H1 (cell line): ENCODE results near the gene CSNK1G3. TPM values are rescaled to one million over a fixed set of nuclear protein-coding genes. Genes with fewer than 3 reads are reported as not detected.

ENCODE experiments used
- CTCF ChIA-PET: fragments of 300-600 bp; sonication (Branson Sonifier 250); formaldehyde crosslinking; loops from one replicate; lab custom pipeline; 2021; ENCODE audit not compliant: partially characterized antibody; lab: Charles Lee
- POLR2A ChIA-PET: fragments of 300-600 bp; sonication (Branson Sonifier 250); formaldehyde crosslinking; loops from one replicate; lab custom pipeline; 2021; ENCODE audit warnings: inconsistent platforms; ENCODE audit not compliant: partially characterized antibody; lab: Charles Lee
- DNase-seq, 2 experiments: peaks; one replicate each; pipeline versions ENCODE4 v3.0.0 to v3.0.0-alpha.2; 2010 to 2022; ENCODE audit warnings: low spot score in 2 of 2, low read depth in 1 of 2, mixed read lengths in 1 of 2
- FAIRE-seq: peaks from 2 replicates; lab custom pipeline; 2011; peaks lifted over from hg19 to GRCh38; lab: Jason Lieb, UNC
- H2AFZ ChIP-seq: 2 replicates; pipeline ENCODE4 v1.8.1; 2012; ENCODE audit warnings: low read length, inconsistent platforms
- H2AK5ac ChIP-seq: 2 replicates; pipeline ENCODE4 v1.6.1; 2013; ENCODE audit warnings: low read depth, low read length
- H2BK120ac ChIP-seq: replicated peaks from 2 replicates; pipeline ENCODE3; 2013; ENCODE audit warnings: low read depth, low read length, inconsistent platforms
- H2BK12ac ChIP-seq: 2 replicates; pipeline ENCODE4 v1.6.1; 2013; ENCODE audit warnings: low read depth, low read length
- H2BK15ac ChIP-seq: 2 replicates; pipeline ENCODE4 v1.6.1; 2013; ENCODE audit warnings: low read length
- H2BK20ac ChIP-seq: 2 replicates; pipeline ENCODE4 v1.6.1; 2013; ENCODE audit warnings: low read length
- H2BK5ac ChIP-seq: 2 replicates; pipeline ENCODE4 v1.6.1; 2013; ENCODE audit warnings: low read depth, low read length
- H3K14ac ChIP-seq: 2 replicates; pipeline ENCODE4 v1.6.1; 2013; ENCODE audit warnings: inconsistent platforms; ENCODE audit not compliant: insufficient read length
- H3K18ac ChIP-seq: 2 replicates; pipeline ENCODE4 v1.6.1; 2013; ENCODE audit warnings: low read length; ENCODE audit errors: extremely low read depth
- H3K23ac ChIP-seq: 2 replicates; pipeline ENCODE4 v1.6.1; 2013; ENCODE audit warnings: inconsistent platforms; ENCODE audit not compliant: insufficient read length
- H3K23me2 ChIP-seq: 2 replicates; pipeline ENCODE4 v1.6.1; 2013; ENCODE audit warnings: low read depth, low read length
- H3K27ac ChIP-seq: 2 replicates; pipeline ENCODE4 v1.6.1; 2011; ENCODE audit warnings: low read depth, low read length, inconsistent platforms
- H3K27me3 ChIP-seq, 4 experiments: replicated peaks in 1 of 4; 1 replicate in 1 of 4; 2 replicates in 3 of 4; pipeline versions ENCODE4 v1.6.1 to v1.8.1; 2011 to 2013; ENCODE audit warnings: low read length in 3 of 4, mild to moderate bottlenecking in 3 of 4, inconsistent platforms in 2 of 4, mixed read lengths in 2 of 4, moderate library complexity in 1 of 4; ENCODE audit not compliant: control insufficient read depth in 3 of 4, insufficient read depth in 3 of 4; ENCODE audit errors: extremely low read depth in 1 of 4
- H3K36me3 ChIP-seq, 4 experiments: 2 replicates each; pipeline versions ENCODE4 v1.6.1 to v1.8.1; 2011 to 2013; ENCODE audit warnings: mild to moderate bottlenecking in 4 of 4, low read length in 3 of 4, moderate library complexity in 2 of 4, control low read depth in 1 of 4, inconsistent platforms in 1 of 4; ENCODE audit not compliant: insufficient read depth in 4 of 4, control insufficient read depth in 2 of 4
- H3K4ac ChIP-seq: replicated peaks from 2 replicates; pipeline ENCODE3; 2013; ENCODE audit warnings: low read length, low read depth, mixed read lengths, inconsistent platforms; ENCODE audit not compliant: insufficient read length
- H3K4me1 ChIP-seq, 4 experiments: replicated peaks in 1 of 4; 1 replicate in 1 of 4; 2 replicates in 3 of 4; pipeline versions ENCODE4 v1.6.1 to v1.8.1; 2011 to 2013; ENCODE audit warnings: low read length in 3 of 4, inconsistent platforms in 2 of 4, mixed read lengths in 1 of 4; ENCODE audit not compliant: insufficient read depth in 4 of 4, control insufficient read depth in 3 of 4
- H3K4me2 ChIP-seq, 2 experiments: 2 replicates each; pipeline versions ENCODE4 v1.6.1 to v1.8.1; 2011 to 2013; ENCODE audit warnings: low read depth in 2 of 2, low read length in 2 of 2, control low read depth in 1 of 2, inconsistent platforms in 1 of 2, mild to moderate bottlenecking in 1 of 2; ENCODE audit not compliant: insufficient read depth in 1 of 2
- H3K4me3 ChIP-seq, 4 experiments: fragments of 200-600, 300-600 bp in 1 of 4; sonication (generic), shearing (Covaris generic), sonication (Bioruptor Twin) in 1 of 4; 2 replicates each; pipeline versions ENCODE4 v1.5.1 to v1.8.1; 2011 to 2016; ENCODE audit warnings: low read length in 4 of 4, low read depth in 3 of 4, control low read depth in 2 of 4, inconsistent platforms in 2 of 4, mild to moderate bottlenecking in 2 of 4, mixed read lengths in 1 of 4, moderate library complexity in 1 of 4; ENCODE audit not compliant: insufficient read depth in 2 of 4; ENCODE audit errors: extremely low read depth in 1 of 4
- H3K56ac ChIP-seq: replicated peaks from 2 replicates; pipeline ENCODE3; 2013; ENCODE audit warnings: low read depth, mild to moderate bottlenecking, mixed read lengths, low read length, inconsistent platforms; ENCODE audit not compliant: insufficient read length
- H3K79me1 ChIP-seq: 2 replicates; pipeline ENCODE4 v1.6.1; 2013; ENCODE audit warnings: low read depth, low read length, control low read depth
- H3K79me2 ChIP-seq, 2 experiments: 2 replicates each; pipeline versions ENCODE4 v1.6.1 to v1.8.1; 2012 to 2013; ENCODE audit warnings: low read length in 2 of 2, mild to moderate bottlenecking in 2 of 2, inconsistent platforms in 1 of 2; ENCODE audit not compliant: insufficient read depth in 2 of 2, control insufficient read depth in 1 of 2
- H3K9ac ChIP-seq, 4 experiments: replicated peaks in 1 of 4; 1 replicate in 1 of 4; 2 replicates in 3 of 4; pipeline versions ENCODE4 v1.6.1 to v1.8.1; 2011 to 2013; ENCODE audit warnings: low read depth in 3 of 4, low read length in 3 of 4, control low read depth in 2 of 4, mild to moderate bottlenecking in 2 of 4, moderate library complexity in 2 of 4, inconsistent platforms in 1 of 4; ENCODE audit errors: extremely low read depth in 1 of 4
- H3K9me3 ChIP-seq, 2 experiments: 2 replicates each; pipeline versions ENCODE4 v1.6.1 to v1.8.1; 2012 to 2013; ENCODE audit warnings: mild to moderate bottlenecking in 2 of 2, moderate library complexity in 2 of 2, control low read depth in 1 of 2, inconsistent platforms in 1 of 2, low read depth in 1 of 2, low read length in 1 of 2, mixed read lengths in 1 of 2; ENCODE audit not compliant: insufficient read depth in 2 of 2
- H4K20me1 ChIP-seq, 2 experiments: replicated peaks in 1 of 2; 2 replicates each; pipeline versions ENCODE3 to v1.8.1; 2011 to 2013; ENCODE audit warnings: inconsistent platforms in 2 of 2, low read length in 2 of 2, mild to moderate bottlenecking in 1 of 2; ENCODE audit not compliant: insufficient read depth in 2 of 2, control insufficient read depth in 1 of 2
- H4K5ac ChIP-seq: 2 replicates; pipeline ENCODE4 v1.6.1; 2013; ENCODE audit warnings: low read length, low read depth, mixed read lengths, inconsistent platforms; ENCODE audit not compliant: insufficient read length
- H4K8ac ChIP-seq: 2 replicates; pipeline ENCODE4 v1.8.0; 2013; ENCODE audit warnings: mild to moderate bottlenecking, moderate library complexity, low read length, inconsistent platforms; ENCODE audit not compliant: insufficient read depth; ENCODE audit errors: extremely low read depth
- H4K91ac ChIP-seq: replicated peaks from 2 replicates; pipeline ENCODE3; 2013; ENCODE audit warnings: low read length, mixed read lengths, inconsistent platforms; ENCODE audit not compliant: insufficient read length
- NANOG ChIP-seq: IDR thresholded peaks from 2 replicates; pipeline ENCODE4 v1.6.1; 2011; ENCODE audit warnings: low read length, low read depth, mild to moderate bottlenecking, inconsistent platforms; ENCODE audit not compliant: insufficient read depth, poor library complexity, severe bottlenecking
- SIX5 ChIP-seq: IDR thresholded peaks from 2 replicates; pipeline ENCODE4 v1.6.1; 2011; ENCODE audit warnings: mild to moderate bottlenecking, low read depth, low read length
- WGBS, 2 experiments: shearing (Covaris generic) in 1 of 2; methylation state at CpG; one replicate each; pipeline versions ENCODE4 v1.1.6 to v1.1.7; 2013 to 2015; ENCODE audit warnings: low lambda C conversion rate in 2 of 2, mixed read lengths in 2 of 2, inconsistent platforms in 1 of 2, low coverage in 1 of 2, missing lambda C conversion rate in 1 of 2; ENCODE audit not compliant: insufficient replicate concordance in 2 of 2, insufficient coverage in 1 of 2, insufficient read length in 1 of 2; ENCODE audit errors: extremely low coverage in 1 of 2, missing lambda C conversion rate in 1 of 2; 5-methylcytosine and 5-hydroxymethylcytosine counted together
- polyA plus RNA-seq, 7 experiments: library from polyadenylated mRNA; depleted of rRNA in 3 of 7; stranded (reverse) in 5 of 7; unstranded in 2 of 7; fragments of >200 nt in 5 of 7; fragments of 200-250 nt in 2 of 7; gene quantifications; 1 replicate in 5 of 7; 2 replicates in 1 of 7; 4 replicates in 1 of 7; pipeline versions ENCODE4 v1.2.1 to v1.2.3, GENCODE V29; 2011 to 2013; ENCODE audit warnings: missing spikeins in 2 of 7, mixed read lengths in 2 of 7
- total RNA-seq: library from RNA; stranded (reverse); fragmentation: NEBNext Ultra II Directional; extraction: Animal tissue kit (Norgen Biotek cat#: 25700); gene quantifications from 2 replicates; pipeline ENCODE4 v1.2.1, GENCODE V29; 2021

Gene CSNK1G3
- total and polyA plus RNA-seq, 2 of the 8 experiments (the other 6 are each of a cell fraction or from before 2014, with no cell fraction given): 10.6 to 58.9 TPM

DNA sequence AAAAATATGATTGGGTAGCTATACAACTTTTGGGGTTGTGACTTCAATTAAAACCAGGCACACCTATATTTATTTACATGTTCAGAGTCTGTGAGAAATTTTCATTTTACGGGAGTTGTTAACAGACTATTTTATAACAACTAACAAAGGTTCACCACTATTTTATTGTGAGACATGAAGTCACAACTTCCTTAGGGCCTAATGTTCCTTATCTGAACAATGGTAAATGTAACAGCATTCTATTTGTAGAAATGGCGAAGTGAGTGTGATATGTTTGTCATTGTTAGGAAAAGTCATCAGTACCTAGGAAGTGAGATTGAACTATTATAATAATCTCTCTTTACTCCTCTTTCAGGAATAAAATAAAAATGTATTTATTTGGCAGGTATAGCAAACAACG lies 67.4 kb downstream of the CSNK1G3 start:
- H3K14ac ChIP-seq: no peak overlapping the region
- FAIRE-seq: no peak
- H2BK5ac ChIP-seq: no peak overlapping the region
- H3K36me3 ChIP-seq: peaks cover 0 to 18% (median 0%) of the 10 kb centered on the region in 4 experiments; a peak in 2 of 8 replicates
- H3K56ac ChIP-seq: no peak overlapping the region
- no peak overlapping the region for H4K5ac ChIP-seq
- ChIA-PET CTCF (no interaction called here), POLR2A (no interaction called here)
- no peaks in the 10 kb centered on the region for H3K9me3 ChIP-seq
- no peak overlapping the region for H3K4me2 ChIP-seq
- no peak overlapping the region for H4K8ac ChIP-seq
- no peaks in the 10 kb centered on the region for H3K79me1 ChIP-seq
- no peak overlapping the region for H3K18ac ChIP-seq
- H2BK15ac ChIP-seq: no peak overlapping the region
- H3K23me2 ChIP-seq: no peaks in the 10 kb centered on the region
- H3K9ac ChIP-seq: no peak overlapping the region
- no peak overlapping the region for H4K91ac ChIP-seq
- no peak overlapping the region for H2BK20ac ChIP-seq
- peaks cover 0 to 10% of the 10 kb centered on the region in 2 experiments; a peak in 1 of 4 replicates for H3K79me2 ChIP-seq
- H3K4me3 ChIP-seq: no peak overlapping the region
- peaks cover 0 to 4% (median 1%) of the 10 kb centered on the region in 4 experiments; a peak in 3 of 7 replicates for H3K4me1 ChIP-seq
- H2BK120ac ChIP-seq: no peak overlapping the region
- H2AFZ ChIP-seq: no peak overlapping the region
- no peak for DNase-seq
- H2AK5ac ChIP-seq: no peak overlapping the region
- no peak overlapping the region for H3K23ac ChIP-seq
- 91% methylated on average over 3 of the region's 3 CpGs; no CpG with 5 or more reads in 1 of the 2 experiments for WGBS, 2 experiments
- H2BK12ac ChIP-seq: no peak overlapping the region
- no peaks in the 10 kb centered on the region for H4K20me1 ChIP-seq
- no peak overlapping the region for H3K27ac ChIP-seq
- no peak overlapping the region for H3K4ac ChIP-seq
- no peaks in the 10 kb centered on the region for H3K27me3 ChIP-seq
- TF ChIP-seq NANOG: no peak
- no peak for TF ChIP-seq SIX5
